NOMO-1 treated with dmso at 0.1 percent for 144 hours (cell line): ENCODE data around the gene RUNX3.

Experiments
- DNase-seq: peaks from one replicate; lab custom pipeline; 2025; ENCODE audit not compliant: unreplicated experiment; lab: John Stamatoyannopoulos, UW

The RUNX3 gene

DNA sequence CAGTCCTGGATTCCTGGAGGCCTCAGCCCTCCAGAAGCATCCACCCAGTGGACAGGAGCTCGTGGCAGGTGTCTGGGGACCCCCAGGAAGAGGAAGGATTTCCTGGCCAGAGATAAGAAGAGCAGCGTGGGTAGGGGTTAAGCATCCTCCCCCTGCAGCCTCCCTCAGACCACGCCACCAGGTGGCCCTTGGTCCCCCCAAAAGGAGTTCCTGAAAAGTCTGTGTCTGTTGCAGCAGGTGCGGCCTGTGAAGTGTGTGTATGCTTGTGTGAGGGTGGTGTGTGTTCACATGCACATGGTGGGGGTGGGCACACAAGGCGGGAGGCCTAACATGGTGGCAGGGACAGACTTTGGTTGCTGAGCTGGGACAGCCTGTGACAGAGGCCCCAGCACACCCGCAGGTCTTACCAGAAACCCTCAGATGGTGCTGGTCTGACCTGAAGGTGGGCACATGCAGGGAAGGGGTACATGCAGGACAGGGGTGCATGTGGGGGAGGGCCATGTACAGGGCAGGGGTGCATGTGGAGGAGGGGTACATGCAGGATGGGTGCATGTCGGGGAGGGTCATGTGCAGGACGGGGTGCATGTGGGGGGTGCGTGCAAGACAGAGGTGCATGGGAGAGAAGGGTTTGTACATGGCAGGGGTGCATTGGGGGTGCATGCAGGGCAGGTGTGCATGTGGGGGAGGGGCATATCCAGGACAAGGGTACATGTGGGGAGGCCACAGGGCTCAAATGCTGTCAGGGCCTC, 18.2 kb upstream of the RUNX3 start:
- DNase-seq = no peak

DNA sequence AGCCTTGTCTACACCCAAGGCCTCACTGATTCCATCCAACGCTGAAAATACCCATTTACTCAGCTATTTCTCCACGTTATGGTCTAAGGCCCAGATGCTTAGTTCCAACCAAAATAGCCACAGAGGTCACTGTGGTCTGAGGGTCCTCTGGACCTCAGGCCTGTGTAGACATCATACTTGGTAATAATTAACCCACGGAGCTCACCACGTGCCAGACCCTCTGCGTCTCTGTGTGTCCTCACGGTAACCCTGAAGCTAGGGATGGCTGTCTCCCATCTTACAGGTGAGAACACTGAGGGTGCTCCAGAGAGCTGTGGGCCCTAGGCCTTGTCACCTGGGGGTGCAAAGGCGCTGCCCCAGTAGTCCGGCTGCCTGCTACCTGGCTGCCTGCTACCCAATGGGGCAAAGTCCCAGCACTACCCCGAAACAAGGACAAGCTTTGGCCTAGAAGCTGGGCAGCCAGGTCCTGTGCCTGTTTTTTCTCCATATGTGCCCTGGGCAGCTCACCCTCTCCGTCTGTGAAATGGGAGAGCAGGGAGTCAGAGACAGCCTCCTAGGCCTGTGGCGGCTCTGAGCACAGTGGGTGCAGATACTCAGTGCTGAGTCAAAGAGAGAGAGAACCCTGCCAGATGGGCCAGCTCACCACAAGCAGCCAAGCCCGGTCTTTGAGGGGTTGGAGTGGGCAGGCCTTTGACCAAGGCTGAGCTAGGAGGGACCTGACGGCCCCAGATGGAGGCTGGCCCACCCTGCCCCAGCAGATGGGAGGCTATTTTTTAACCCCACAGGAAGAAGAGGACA, 17.0 kb upstream of the RUNX3 start:
- no peak for DNase-seq

DNA sequence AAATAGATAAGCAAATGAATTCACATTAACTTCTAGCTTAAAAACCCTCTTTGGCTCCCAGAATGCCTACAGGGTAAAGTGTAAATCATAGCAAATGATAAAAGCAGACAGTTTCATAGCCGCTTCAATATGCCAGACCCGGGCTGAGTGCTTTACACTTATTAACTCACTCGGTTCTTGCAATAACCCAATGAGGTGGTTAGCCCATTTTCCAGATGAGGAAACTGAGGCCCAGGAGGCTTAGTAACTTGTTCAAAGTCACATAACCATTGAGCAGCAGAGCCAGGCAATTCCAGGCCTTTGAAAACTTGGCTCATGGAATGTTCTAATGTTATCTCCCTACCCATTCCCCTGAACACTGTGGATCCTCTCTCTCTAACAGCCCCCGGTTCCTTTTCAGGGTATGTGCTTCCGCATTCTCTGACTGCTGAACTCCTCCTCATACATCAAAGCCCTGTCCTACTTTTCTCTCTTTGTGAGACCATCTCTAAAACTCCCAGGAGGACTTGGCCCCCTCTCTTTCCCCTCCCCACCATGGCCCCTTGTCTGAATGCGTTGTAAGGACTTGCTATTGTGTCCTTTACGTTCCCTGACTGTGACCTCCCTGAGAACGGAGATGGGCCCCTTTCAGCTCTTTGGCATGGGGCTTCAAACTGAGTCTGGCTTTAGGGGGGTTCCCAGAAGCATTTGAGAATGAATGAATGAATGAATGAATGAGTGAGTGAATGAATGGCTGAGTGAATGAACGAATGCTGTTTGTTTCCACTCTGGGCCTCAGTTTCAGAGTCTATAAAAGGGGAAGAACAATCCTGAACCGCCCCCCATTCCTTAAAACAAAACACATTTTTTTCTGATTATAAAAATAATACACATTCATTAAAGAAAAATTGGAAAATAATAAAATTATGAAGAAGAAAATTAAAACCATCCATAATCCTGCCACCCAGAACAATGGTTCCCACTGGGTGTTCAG, 15.6 kb upstream of the RUNX3 start:
- no peak for DNase-seq

DNA sequence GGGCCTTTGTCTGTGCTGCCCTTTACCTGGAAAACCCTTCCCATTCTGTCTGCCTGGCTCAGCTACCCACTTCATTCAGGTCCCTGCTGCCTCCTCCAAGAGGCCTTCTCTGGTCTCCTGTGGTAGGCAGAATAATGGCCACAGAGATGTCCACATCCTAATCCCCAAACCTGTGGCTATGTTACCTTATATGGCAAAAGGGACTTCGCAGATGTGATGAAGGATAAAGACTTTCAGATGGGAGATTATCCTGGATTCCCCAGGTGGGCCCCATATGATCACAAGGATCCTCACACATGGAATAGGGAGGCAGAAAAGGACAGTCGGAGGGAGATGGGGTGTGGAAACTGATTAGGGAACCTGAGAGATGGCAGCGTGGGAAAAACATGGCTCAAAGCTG, 14.2 kb upstream of the RUNX3 start:
- no peak for DNase-seq

DNA sequence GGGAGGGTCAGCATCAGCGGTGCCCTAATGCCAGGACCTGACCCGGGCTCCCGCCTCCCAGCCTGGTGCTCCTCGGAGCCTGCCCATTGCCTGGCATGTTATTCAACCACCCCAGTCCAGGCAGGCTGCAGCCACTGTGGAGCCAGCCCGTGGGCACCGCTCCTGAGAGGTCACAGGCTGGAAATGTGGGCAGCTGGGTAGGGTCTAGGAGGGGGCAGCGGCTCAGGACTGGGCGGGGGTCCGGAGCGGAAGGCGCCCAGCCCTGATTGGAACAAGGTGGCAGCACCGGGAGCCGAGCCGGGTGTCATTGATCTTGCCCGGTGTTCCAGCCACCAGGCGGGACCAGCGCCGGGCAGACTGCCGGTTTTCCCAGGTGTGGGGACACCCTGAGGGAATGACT, 12.7 kb upstream of the RUNX3 start:
- no peak for DNase-seq

DNA sequence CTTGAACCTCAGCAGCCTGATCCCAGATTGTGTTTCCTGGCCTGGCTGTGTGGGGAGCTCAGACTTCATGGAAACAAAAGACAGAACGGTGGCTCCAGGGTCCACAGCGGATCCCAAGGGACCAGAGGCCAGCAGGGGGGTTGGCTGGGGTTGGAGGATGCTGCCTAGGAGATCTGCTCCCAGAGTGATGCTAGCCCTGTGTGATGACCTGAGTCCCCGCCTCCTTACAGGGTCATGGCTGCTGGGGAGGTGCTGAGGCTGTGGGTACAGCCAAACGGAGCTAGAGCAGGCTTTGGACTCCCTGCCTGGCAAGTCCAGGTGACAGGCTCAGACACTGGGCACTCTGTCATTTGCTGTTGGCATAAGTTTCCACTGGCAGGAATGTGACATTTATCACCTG, 11.5 kb upstream of the RUNX3 start:
- no peak for DNase-seq

DNA sequence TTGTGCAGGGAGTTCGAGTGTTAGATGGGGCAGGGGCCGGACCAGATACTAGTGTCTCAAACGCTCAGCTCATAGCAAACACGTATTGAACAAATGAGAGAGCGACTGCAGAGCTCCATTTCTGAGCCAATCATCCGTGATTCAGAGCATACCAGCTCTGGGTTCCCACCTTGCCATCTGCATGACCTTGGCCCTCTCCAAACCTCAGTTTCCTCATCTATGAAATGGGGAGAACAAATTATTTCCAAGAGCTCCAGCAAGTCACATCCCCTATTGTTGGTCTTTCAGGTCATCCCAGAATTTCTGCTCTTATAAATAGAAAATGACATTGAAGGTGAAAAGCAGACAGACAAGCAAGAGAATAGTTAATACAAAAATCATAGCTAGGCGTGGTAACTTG, 10.2 kb upstream of the RUNX3 start:
- DNase-seq = no peak

DNA sequence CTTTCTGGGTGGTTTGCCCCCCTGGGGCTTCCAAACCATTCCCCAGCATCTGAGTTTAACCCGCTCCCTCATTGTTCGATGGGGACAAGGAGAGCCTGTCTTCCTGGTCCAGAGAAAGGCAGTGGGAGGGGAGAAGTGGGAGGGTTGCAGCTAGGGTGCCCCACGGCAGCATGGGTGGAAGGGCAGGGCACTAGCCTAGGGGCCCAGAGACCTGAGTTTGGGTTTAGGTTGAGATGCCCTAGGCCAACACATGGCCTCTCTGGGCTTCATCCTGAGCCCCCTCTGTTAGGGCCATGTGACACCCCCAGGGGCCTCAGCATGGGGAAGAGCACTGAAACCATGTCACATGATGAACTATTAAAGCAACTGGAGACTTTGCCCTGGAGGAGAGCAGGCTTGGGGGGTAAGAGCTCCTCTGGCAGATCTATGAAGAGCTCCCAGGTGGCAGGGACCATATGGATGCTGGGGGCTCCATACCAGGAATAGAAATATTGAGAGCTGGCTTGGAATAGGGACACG, 9.7 kb upstream of the RUNX3 start:
- DNase-seq = no peak

DNA sequence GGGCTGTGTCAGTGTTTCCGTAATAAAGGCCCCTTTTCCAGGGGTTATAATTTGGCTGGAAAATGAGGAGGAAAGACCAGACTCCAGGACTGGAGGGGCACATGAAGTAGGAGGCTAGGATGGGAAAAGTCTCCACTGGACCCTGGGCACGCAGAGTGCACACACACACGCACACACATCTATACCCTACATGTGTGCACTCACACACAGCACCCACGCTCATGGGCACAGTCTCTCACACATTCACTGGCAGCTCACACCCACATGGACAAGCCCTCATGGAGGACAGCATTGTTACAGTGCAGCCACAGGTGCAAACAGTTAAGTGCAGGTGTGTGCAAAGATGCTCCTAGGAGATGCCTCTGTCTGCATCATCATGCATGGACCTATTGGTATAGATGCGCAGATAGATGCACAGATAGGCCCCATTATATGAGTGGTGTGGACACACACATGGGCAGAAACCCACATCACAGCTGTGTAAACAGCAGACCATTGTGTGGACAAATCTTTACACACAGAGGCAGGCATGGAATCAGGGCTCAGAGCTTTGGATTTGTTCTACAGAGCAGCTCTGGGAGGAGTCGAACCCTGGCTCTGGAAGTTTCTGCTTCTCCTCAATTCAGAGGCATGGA, 9.1 kb upstream of the RUNX3 start:
- no peak for DNase-seq

DNA sequence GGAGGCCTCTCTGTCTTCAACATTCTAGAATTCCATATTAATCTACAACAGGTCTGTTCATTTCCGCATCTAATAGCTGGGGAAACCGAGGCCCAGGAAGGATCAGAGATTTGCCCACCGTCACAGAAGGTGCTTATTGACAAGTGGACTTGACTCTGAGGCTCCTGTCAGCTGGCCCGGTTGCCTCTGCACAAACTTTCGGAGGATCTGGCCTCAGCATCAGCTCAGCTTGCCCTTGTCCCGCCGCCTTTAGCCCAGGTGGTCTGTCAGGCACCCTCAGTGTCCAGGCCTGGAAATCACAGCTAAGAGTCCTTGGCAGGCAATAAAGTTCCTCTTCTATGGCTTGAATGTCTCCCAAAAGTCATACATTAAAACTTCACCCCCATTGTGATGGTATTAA, 8.2 kb upstream of the RUNX3 start:
- no peak for DNase-seq

DNA sequence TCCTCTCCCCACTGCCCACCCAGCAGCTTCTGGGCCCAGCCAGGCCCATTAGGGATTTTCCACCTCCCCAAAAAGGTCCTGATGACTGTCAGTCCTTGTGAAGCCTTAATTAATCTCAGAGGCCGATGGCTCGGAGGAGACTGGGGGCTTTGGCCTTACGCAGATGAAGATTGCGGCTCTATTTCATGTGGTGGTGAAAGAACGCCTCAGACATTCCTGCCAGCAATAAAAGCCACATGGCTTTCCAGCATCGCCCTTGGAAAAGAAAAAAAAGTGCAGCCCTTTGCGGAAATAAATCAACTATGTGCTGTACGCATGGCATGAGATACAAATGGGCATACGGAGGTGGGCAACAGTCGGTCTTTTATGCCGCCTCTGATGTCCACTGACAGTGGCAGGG, 6.6 kb upstream of the RUNX3 start:
- no peak for DNase-seq

DNA sequence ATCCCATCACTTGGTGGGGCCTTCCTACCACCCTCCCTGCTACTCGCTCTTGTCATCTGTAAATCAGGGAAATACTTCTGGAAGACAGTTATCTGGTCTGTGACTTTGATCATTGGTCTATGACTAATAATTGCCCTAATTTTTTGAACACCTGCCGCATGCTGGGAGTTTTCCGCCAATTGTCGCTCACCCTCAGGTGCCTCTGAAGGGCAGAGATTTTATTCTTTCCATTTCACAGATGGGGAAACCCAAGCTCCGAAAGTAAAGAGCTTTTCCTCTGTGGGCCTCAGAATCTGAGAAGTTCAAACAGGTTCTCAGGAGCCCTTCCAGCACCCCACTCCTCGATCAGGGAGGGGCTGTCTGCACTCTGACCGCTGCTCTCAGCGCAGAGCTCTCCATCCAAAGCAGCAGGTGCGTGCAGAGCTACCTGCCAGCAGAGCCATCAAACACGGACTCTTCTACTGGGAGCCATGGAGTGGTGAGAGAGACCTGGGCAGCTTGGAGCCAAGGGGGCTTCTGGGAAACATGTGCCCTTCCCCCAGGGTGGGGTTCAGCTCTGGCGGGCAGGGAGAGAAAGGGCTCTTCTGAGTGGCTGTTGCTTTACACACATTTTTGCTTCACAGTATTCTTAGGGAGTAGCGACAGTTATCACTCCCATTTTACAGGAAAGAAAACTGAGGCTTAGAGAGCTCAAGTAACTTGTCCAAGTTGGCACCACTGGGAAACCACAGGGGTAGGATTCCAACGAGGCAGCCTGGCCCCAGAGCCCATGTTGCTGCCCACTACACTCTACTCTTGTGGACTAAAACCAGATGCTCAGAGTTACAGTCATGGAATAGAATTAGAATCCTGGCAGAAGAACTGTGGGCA, 5.8 kb upstream of the RUNX3 start:
- DNase-seq = no peak

DNA sequence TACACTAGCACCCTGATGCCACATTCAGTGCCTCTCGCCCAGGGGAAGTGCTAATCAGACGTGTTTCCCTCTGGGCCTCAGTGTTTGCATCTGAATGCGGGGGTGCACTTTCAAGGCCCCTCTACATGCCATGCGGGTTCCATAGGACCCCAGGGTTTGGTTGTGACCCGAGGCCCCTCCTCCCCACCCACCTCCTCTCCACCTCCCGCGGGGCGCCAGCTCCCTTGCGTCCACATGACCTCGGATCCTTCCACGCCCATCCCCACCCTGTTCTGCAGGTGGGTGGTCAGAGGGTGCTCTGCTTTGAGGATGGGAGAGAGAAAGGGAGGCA, 5.1 kb upstream of the RUNX3 start:
- no peak for DNase-seq

DNA sequence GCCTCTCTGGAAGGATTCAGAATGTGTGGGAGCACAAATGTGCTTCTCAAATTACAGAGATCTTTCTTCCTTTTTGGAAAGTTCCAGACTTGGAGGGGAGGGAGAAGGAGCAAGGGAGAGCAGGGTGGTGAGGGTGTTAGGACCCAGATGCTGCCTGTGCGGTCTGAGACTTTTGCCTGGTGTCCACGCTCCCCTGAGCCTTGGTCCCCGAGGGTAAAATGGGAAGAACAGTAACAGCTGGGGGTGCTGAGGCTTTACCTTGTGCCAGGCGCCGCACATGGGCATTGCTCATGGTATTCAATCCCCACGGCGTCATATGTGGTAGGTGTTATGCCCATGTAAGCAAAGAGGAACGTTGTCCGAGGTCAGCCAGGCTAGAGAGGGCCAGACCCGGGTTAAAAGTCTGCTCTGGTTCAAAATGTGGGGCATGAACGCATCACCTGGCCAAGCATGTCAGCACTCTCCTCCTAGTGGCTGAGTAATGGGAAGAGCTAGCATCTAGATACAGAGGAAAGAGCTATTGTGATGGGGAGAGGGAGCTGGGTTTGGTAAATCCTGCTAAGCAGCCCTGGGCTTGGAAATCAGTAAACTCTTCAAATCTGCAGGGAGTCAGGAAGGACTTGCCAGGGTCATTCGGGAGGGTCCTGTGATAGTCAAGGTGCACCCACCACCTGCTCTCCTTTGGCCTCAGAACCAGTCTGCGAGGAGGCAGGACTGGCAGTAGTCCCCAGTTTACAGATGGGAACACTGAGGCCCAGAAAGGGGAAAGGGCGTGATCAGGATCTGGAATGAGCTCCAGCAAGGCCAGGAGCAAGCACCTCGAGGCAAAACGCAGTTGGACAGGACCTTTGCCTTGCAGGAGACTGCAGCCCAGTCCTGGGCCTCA, 4.5 kb upstream of the RUNX3 start:
- DNase-seq = no peak

DNA sequence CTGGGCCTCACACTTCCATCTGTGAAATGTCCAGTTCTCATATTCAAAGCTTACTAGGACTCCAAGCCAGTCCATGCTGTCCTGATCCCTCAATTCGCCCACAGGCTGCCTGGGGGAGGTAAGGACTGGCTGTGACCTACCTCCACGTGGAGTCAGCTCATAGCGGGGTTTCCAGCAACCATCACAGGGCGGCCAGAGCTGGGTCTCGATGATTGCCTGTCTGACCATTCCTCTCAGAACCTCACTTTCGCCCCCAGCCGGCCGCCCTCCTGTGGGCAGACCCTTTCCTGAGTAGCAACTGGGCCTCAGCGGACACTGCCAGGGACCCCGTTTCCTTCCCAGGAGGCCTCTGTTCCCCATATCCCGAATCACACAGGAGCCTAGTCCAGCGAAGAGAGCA, 3.4 kb upstream of the RUNX3 start:
- no peak for DNase-seq

DNA sequence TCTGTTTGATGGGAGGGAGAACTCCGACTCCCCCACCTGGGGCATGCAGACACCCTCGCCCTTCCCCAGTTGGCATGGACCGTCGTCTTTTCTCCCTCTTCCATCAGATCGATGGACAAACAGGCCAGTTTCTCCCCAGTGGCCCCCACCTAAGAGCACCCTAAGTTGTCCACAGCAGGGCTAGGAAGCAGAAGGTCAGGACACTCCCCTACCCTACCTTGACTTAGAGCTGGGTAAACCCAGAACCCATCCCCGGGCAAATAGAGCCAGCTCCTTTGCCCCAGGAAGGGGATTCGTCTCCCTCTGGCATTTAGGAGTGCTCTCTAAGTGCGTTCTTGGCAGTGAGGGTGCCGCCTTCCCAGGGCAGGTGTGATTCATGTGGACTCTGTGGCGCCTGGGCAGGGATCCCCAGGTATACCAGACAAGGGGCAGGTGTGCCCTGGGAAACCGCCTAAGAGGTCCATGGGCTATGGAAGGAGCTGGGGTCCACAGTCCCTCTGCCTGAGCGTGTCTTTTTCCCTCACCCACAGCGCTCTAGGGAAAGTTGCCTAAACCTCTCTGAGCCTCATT, 2.7 kb upstream of the RUNX3 start:
- no peak for DNase-seq

DNA sequence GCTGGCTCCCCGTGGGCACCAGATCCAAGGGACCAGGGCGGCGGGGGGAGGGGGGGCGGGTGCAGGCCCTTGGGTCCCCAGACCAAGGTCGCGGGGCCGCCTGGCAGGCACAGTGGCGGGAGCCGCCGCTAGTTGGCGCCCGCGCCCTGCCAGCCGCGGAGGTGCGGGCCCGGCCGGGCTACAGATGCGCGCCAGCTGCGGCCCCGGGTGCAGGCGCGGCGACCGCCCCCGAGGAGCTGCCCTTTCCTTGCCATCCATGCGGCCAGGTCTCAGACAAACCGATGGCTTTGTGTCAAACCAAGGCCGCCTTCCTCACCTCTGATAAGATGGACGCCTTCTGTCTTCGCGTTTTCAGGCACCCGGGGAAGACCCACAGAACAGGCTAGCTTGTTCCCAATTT, 2.2 kb upstream of the RUNX3 start:
- DNase-seq = no peak

DNA sequence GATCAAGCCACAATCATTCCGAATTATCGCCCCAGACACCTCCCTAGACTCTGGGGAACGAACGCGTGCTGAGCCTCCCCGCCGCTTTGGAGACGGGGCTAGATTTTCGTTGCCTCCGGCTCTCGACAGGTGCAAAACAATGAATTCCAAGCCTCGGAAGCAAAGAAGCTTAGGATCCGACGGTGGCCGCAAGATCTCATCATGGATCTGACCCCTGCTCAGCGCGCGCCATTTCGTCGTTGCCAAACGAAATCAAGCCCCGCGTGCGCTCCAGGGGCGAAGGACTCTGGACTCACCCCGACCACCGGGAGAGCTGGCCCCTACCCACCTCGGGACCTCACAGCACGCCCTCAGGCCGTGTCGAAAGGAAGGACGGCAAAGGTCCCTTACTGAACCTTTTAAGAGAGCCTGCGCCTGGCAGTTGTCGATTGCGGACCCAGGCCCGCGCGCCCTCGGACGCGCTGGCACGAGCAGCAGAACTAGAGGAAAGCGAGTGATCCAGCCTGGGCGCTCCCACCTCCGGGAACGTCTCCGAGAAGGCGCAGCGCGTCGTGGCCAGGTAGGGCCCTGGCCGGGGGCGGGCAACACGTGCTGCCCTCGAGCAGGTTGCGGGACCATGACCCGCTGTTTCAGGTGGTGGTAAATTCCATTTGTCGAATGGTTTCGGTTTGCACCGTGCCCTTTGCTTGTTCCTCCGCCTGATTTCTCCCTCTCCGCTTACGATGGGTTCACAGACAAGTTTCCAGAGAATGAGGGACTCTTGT, 1.6 kb upstream of the RUNX3 start:
- DNase-seq = no peak
